HepG2 (cell line): Measurements from ENCODE around the gene RHBDL1. TPM values are rescaled to one million over a fixed set of nuclear protein-coding genes. Genes with fewer than 3 reads are reported as not detected.
A peak's percentile ranks its signal among the peaks of the same experiment; 100 is the strongest.

Experiments used
- ATAC-seq: fragments of 200-7000 bp; cut with Tn5 transposase; 3 replicates; pipeline ENCODE4 v1.9.1; 2020; ENCODE audit warnings: mild to moderate bottlenecking, moderate library complexity
- BruUV-seq: library from RNA; stranded (reverse); fragments of 400-500 nt; replicated peaks from 2 replicates; lab custom pipeline; 2021; lab: Mats Ljungman, UMichigan
- CTCF ChIA-PET: fragments of 300-600 bp; formaldehyde crosslinking; extraction: SDS; loops from one replicate; lab custom pipeline; 2021; ENCODE audit warnings: low total read pairs, inconsistent platforms, low intra/inter-chr PET ratio; lab: Yijun Ruan, JAX
- POLR2A ChIA-PET: fragments of 350-600 bp; sonication (Branson Sonifier 250); formaldehyde crosslinking; loops from one replicate; lab custom pipeline; 2020; ENCODE audit warnings: antibody characterized with exemption, inconsistent platforms; lab: Yijun Ruan, JAX
- DNase-seq: peaks from one replicate; pipeline ENCODE4 v3.0.0-alpha.2; 2015; ENCODE audit warnings: low spot score
- FAIRE-seq: peaks from 3 replicates; lab custom pipeline; 2011; peaks lifted over from hg19 to GRCh38; lab: Jason Lieb, UNC
- H2AFZ ChIP-seq: one replicate; pipeline ENCODE4 v1.6.1; 2011; ENCODE audit warnings: low read length, inconsistent platforms
- H3K27ac ChIP-seq: fragments of 300-600 bp; 3 replicates; pipeline ENCODE4 v1.8.0; 2011; ENCODE audit warnings: mixed run types, mild to moderate bottlenecking, mixed read lengths, low read length, inconsistent platforms; ENCODE audit not compliant: insufficient read depth; ENCODE audit errors: extremely low read length
- H3K27me3 ChIP-seq, 2 experiments: fragments of 200-600 bp in 1 of 2; 2 replicates in 1 of 2; 3 replicates in 1 of 2; pipeline versions ENCODE4 v1.6.0 to v1.8.0; 2011; ENCODE audit warnings: low read length in 2 of 2, mild to moderate bottlenecking in 2 of 2, moderate library complexity in 2 of 2, inconsistent platforms in 1 of 2; ENCODE audit not compliant: insufficient read depth in 2 of 2, control insufficient read depth in 1 of 2
- H3K36me3 ChIP-seq, 2 experiments: fragments of 200-600 bp in 1 of 2; replicated peaks in 1 of 2; 2 replicates in 1 of 2; 3 replicates in 1 of 2; pipeline versions ENCODE4 v1.5.1 to v1.8.0; 2011; ENCODE audit warnings: low read length in 2 of 2, inconsistent platforms in 1 of 2; ENCODE audit not compliant: insufficient read depth in 2 of 2, control insufficient read depth in 1 of 2
- H3K4me1 ChIP-seq: 2 replicates; pipeline ENCODE4 v1.5.1; 2012; ENCODE audit warnings: low read length, inconsistent platforms; ENCODE audit not compliant: insufficient read depth
- H3K4me2 ChIP-seq: 2 replicates; pipeline ENCODE4 v1.6.0; 2011; ENCODE audit warnings: low read depth, low read length, inconsistent platforms
- H3K4me3 ChIP-seq, 3 experiments: fragments of 200-600 bp in 1 of 3; sonication (generic), shearing (Covaris generic) in 1 of 3; replicated peaks in 1 of 3; 2 replicates each; pipeline ENCODE4 v1.5.1; 2011 to 2016; ENCODE audit warnings: low read length in 3 of 3, inconsistent platforms in 2 of 3, low read depth in 2 of 3, mild to moderate bottlenecking in 2 of 3, control low read depth in 1 of 3, mixed read lengths in 1 of 3; ENCODE audit not compliant: insufficient read depth in 1 of 3
- H3K79me2 ChIP-seq: one replicate; pipeline ENCODE4 v1.6.1; 2011; ENCODE audit warnings: low read length, inconsistent platforms; ENCODE audit not compliant: insufficient read depth
- H3K9ac ChIP-seq: 2 replicates; pipeline ENCODE4 v1.6.0; 2011; ENCODE audit warnings: mild to moderate bottlenecking, low read depth, low read length, inconsistent platforms; ENCODE audit not compliant: insufficient read depth
- H3K9me3 ChIP-seq: 2 replicates; pipeline ENCODE4 v1.5.1; 2012; ENCODE audit warnings: mild to moderate bottlenecking, low read length
- H4K20me1 ChIP-seq: 2 replicates; pipeline ENCODE4 v1.6.0; 2011; ENCODE audit warnings: inconsistent platforms, mild to moderate bottlenecking, low read length, moderate library complexity; ENCODE audit not compliant: insufficient read depth
- DMTF1 ChIP-seq: sonication (generic); formaldehyde crosslinking; IDR thresholded peaks from 2 replicates; pipeline ENCODE4 v1.4.0; 2020; ENCODE audit warnings: mild to moderate bottlenecking, missing genetic modification reagents
- MEIS2 ChIP-seq: sonication (generic); formaldehyde crosslinking; IDR thresholded peaks from 2 replicates; pipeline ENCODE4 v1.9.0; 2021; ENCODE audit warnings: mild to moderate bottlenecking, missing genetic modification reagents
- ZNF629 ChIP-seq: sonication (generic); formaldehyde crosslinking; conservative IDR thresholded peaks from 2 replicates; pipeline ENCODE4 v1.5.0; 2020; ENCODE audit warnings: missing genetic modification reagents
- ZNF704 ChIP-seq: sonication (generic); formaldehyde crosslinking; IDR thresholded peaks from 2 replicates; pipeline ENCODE4 v1.8.1; 2023; ENCODE audit warnings: mild to moderate bottlenecking, inconsistent platforms, moderate library complexity, missing genetic modification reagents, borderline replicate concordance
- ZZZ3 ChIP-seq: sonication (generic); formaldehyde crosslinking; IDR thresholded peaks from 2 replicates; pipeline ENCODE4 v1.4.0; 2020; ENCODE audit warnings: missing genetic modification reagents, mild to moderate bottlenecking, borderline replicate concordance
- WGBS: methylation state at CpG from one replicate; pipeline ENCODE4 v1.1.6; 2017; ENCODE audit warnings: low lambda C conversion rate; 5-methylcytosine and 5-hydroxymethylcytosine counted together
- in situ Hi-C: cut with HindIII; loops from 2 replicates; pipeline ENCODE4 v1.10.0; 2017; ENCODE audit warnings: low pct_unique_long_range_greater_than_20kb; ENCODE audit not compliant: extremely low pct_ligation_motif_present
- intact Hi-C: fragments of 100-400 bp; cut with micrococcal nuclease; formaldehyde crosslinking; loops from one replicate; pipeline ENCODE4 v1.10.0; 2022; ENCODE audit not compliant: unreplicated experiment
- polyA plus RNA-seq, 8 experiments: library from polyadenylated mRNA; depleted of rRNA in 3 of 8; stranded (reverse) in 7 of 8; unstranded in 1 of 8; fragments of >200 nt; fragmentation: Illumina TruSeq in 4 of 8; extraction: Trizol in 4 of 8; gene quantifications; 2 replicates each; pipeline versions ENCODE4 v1.2.1 to v1.2.3, GENCODE V29; 2011 to 2016; ENCODE audit warnings: low read depth in 4 of 8, missing spikeins in 1 of 8, mixed read lengths in 1 of 8; ENCODE audit not compliant: insufficient read depth in 1 of 8
- total RNA-seq, 5 experiments: library from RNA; depleted of rRNA; stranded (reverse); fragments of >200 nt; fragmentation: Illumina TruSeq; extraction: Trizol; gene quantifications; 2 replicates each; pipeline ENCODE4 v1.2.3, GENCODE V29; 2016; ENCODE audit warnings: low read depth in 1 of 5

Gene RHBDL1
- total and polyA plus RNA-seq, 2 of the 13 experiments (the other 11 are each of a cell fraction or from before 2014, with no cell fraction given) = 1.8 to 3.8 TPM

- 19% methylated on average over 3 of the region's 19 CpGs for WGBS
These were observed 23.6 kb downstream of the RHBDL1 start for GRCh38 chr16:698911-699671.

More at GRCh38 chr16:698911-699671, 23.6 kb downstream of the RHBDL1 start:
- Histone ChIP-seq H3K27me3 (peaks cover 27 to 69% of the 10 kb centered on the region in 2 experiments), H3K36me3 (no peaks in the 10 kb centered on the region), H3K4me1 (peaks cover 7% of the 10 kb centered on the region), H3K79me2 (no peaks in the 10 kb centered on the region), H3K4me3 (no peak overlapping the region), H3K4me2 (no peak overlapping the region), H3K27ac (no peak overlapping the region), H3K9me3 (no peaks in the 10 kb centered on the region), H4K20me1 (peaks cover 3% of the 10 kb centered on the region; the same call in 1 of the 2 replicates), H2AFZ (no peak overlapping the region), H3K9ac (no peak overlapping the region)
- TF ChIP-seq ZNF704 (CRISPR knock-in tag) (no peak), MEIS2 (no peak), ZNF629 (CRISPR knock-in tag) (peak; percentile 85), DMTF1 (CRISPR knock-in tag) (no peak), ZZZ3 (CRISPR knock-in tag) (no peak)
- ChIA-PET CTCF (no interaction called here), POLR2A (no interaction called here)
- ATAC-seq (no peak), FAIRE-seq (no peak), DNase-seq (no peak)
- BruUV-seq = no TSS peak
- intact Hi-C loops = no loop called here
- in situ Hi-C loops = no loop called here
